GM21825 (cell line): Measurements from ENCODE around the gene DAZ4.
"Not testable (repeated sequence)": the region's sequence is repeated elsewhere in the genome, so short reads cannot be mapped to it uniquely, and the experiment has no call there.

ENCODE experiments used
- ATAC-seq: cut with Tn5 transposase; IDR thresholded peaks from one replicate; pipeline ENCODE4 v1.9.1; 2021; ENCODE audit warnings: mild to moderate bottlenecking, moderate library complexity; ENCODE audit not compliant: unreplicated experiment

DAZ4 gene, protein sequence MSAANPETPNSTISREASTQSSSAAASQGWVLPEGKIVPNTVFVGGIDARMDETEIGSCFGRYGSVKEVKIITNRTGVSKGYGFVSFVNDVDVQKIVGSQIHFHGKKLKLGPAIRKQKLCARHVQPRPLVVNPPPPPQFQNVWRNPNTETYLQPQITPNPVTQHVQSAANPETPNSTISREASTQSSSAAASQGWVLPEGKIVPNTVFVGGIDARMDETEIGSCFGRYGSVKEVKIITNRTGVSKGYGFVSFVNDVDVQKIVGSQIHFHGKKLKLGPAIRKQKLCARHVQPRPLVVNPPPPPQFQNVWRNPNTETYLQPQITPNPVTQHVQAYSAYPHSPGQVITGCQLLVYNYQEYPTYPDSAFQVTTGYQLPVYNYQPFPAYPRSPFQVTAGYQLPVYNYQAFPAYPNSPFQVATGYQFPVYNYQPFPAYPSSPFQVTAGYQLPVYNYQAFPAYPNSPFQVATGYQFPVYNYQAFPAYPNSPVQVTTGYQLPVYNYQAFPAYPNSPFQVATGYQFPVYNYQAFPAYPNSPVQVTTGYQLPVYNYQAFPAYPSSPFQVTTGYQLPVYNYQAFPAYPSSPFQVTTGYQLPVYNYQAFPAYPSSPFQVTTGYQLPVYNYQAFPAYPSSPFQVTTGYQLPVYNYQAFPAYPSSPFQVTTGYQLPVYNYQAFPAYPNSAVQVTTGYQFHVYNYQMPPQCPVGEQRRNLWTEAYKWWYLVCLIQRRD

DNA sequence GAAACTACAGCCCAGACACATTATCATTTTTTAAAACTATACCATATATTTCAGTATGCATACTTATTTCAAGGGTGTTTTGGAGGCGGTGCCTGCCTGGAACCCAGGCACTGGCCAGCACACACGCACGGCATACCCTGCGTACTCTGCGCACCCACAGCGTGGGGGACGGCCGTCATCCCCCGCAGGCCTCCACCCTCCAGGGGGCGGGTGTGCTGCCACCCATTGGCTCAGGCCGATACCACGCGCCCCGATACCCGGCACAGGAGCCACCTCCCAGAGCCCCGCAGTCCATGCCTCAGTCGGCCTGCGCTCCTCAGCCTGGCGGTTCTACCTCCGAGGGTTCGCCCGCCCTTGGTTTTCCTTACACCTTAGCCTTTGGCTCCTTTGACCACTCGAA is at the start of gene DAZ4:
DAZ4 (plus strand) TSS at position 301 of the 400 bp plus-strand sequence. CDS start 208 bp downstream, outside the sequence.
- ATAC-seq: not testable (repeated sequence)

DNA sequence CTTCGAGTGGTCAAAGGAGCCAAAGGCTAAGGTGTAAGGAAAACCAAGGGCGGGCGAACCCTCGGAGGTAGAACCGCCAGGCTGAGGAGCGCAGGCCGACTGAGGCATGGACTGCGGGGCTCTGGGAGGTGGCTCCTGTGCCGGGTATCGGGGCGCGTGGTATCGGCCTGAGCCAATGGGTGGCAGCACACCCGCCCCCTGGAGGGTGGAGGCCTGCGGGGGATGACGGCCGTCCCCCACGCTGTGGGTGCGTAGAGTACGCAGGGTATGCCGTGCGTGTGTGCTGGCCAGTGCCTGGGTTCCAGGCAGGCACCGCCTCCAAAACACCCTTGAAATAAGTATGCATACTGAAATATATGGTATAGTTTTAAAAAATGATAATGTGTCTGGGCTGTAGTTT is 20.4 kb upstream of the DAZ4 start, which contains the start of gene DAZ3:
DAZ3 (minus strand) TSS at position 101 of the 400 bp plus-strand sequence. CDS start 208 bp downstream, outside the sequence.
- not testable (repeated sequence) for ATAC-seq

DNA sequence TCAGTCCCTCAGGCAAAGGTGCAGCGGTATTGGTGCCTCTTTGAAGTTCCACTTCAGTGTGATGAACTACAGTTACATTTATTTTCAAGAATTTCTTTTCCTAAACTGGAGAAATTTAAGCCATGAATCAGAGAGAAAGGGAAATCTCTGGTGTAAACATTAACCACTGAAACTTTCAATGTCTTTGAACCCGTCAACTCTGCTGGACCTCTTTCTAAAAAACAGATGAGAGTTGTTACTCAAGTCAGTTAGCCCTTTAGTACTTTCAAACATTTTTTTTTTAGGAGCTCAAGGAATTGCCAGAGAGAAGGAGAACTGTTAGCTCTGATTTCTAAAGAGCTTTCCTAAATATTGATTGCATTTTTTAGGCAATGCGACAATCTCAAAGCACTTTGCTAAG is 11.9 kb upstream of the DAZ4 start:
- ATAC-seq: not testable (repeated sequence)

DNA sequence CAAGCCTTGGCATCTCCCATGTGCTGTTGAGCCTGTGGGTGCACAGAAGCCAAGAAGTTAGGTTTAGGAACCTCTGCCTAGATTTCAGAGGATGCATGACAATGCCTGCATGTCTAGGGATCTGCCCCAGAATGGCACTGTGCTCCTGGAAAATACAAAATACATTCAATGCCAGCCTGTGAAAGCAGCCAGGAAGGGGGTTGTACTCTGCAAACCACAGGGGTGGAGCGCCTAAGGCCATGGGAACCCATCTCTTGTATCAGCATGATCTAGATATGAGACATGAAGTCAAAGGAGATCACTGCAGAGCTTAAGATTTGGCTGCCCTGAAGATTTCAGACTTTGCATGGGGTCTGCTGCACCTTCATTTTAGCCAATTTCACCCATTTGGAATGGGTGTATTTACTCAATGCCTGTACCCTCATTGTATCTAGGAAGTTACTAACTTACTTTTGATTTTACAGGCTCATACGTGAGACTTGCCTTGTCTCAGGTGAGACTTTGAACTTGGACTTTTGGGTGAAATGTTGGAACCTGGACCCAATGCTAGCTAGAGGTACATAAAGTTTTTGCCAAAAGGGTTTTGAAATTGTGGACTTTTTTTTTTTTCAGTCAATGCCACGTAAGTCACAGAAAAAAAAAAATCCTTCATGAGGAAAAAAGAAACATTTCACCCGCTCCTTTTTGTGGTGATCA is 9.4 kb upstream of the DAZ4 start:
- ATAC-seq: not testable (repeated sequence)

DNA sequence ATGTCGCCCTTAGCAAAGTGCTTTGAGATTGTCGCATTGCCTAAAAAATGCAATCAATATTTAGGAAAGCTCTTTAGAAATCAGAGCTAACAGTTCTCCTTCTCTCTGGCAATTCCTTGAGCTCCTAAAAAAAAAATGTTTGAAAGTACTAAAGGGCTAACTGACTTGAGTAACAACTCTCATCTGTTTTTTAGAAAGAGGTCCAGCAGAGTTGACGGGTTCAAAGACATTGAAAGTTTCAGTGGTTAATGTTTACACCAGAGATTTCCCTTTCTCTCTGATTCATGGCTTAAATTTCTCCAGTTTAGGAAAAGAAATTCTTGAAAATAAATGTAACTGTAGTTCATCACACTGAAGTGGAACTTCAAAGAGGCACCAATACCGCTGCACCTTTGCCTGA is 8.7 kb upstream of the DAZ4 start:
- not testable (repeated sequence) for ATAC-seq
